Left ventricle myocardium inferior (tissue), 1 donor: ENCODE measurements around the gene DNAJB8. TPM values are rescaled to one million over a fixed set of nuclear protein-coding genes. Genes with fewer than 3 reads are reported as not detected.

Experiments
- DNase-seq: peaks from one replicate; pipeline ENCODE4 v3.0.0-alpha.2; 2020
- H3K27ac ChIP-seq: fragments of 200-600 bp; replicated peaks from 2 replicates; pipeline ENCODE4 v1.8.0; 2021
- H3K27me3 ChIP-seq: fragments of 200-600 bp; 2 replicates; pipeline ENCODE4 v1.8.0; 2021; ENCODE audit warnings: low read depth
- H3K36me3 ChIP-seq: fragments of 200-600 bp; 2 replicates; pipeline ENCODE4 v1.8.0; 2021
- H3K4me1 ChIP-seq: fragments of 200-600 bp; 2 replicates; pipeline ENCODE4 v1.8.0; 2021
- H3K4me3 ChIP-seq: fragments of 200-600 bp; 2 replicates; pipeline ENCODE4 v1.8.0; 2021; ENCODE audit warnings: mild to moderate bottlenecking, moderate library complexity
- H3K9me3 ChIP-seq: fragments of 200-600 bp; replicated peaks from 2 replicates; pipeline ENCODE4 v1.8.0; 2021
- intact Hi-C: fragments of 100-400 bp; cut with micrococcal nuclease; formaldehyde crosslinking; loops from one replicate; pipeline ENCODE4 v1.11.0; 2022
- long read RNA-seq: library from polyadenylated mRNA; unstranded; transcript quantifications from one replicate; pipeline ENCODE4 v2.0.0, GENCODE V29; 2021
- total RNA-seq: library from RNA; stranded (reverse); fragmentation: NEBNext Ultra II Directional; extraction: Animal tissue kit (Norgen Biotek cat#: 25700); gene quantifications from one replicate; pipeline ENCODE4 v1.2.1, GENCODE V29; 2021
- TF ChIP-seq, protein P1 (sequence below): fragments of 200-600 bp; IDR thresholded peaks from 2 replicates; pipeline ENCODE4 v1.8.0; 2021; ENCODE audit warnings: antibody characterized with exemption, mild to moderate bottlenecking, borderline replicate concordance
- donor health status: DM: no; HTN: yes; CAD: no; lungs with severe emphysema.

Gene DNAJB8
- total RNA-seq: not detected
- long read RNA-seq: 0 reads

DNA sequence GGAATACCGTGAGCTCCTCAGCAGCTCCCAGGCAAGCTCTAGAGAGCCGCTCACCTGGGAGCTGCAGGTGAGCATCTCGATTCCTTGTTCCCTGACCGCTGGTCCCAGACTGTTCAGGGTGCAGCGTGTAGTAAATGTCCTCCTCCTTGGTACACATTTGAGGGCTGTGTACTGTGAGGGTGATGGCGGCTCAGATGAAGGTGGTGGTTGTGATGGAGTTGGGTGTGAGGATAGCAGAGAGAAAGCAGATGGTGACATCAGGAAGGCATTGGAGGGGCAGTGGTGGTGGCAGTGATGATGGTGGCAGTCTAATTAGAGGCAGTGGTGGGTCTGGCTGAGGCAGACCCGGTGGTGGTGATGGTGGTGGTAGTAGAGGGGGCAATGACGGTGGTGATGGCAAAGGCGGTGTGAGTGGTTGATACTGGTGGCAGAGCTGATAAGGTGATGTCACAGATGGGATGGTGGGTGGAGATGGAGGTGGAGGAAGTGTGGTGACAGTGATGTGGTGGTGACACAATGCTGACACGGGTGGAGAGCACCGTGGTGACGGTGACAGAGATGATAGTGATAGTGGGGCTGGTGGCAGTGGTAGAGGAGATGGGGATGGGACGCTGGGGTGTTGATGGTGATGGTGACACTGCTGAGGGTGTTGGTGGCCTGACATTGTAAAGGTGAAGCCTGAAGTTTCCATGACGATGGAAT, at the start of gene DNAJB8:
Gene DNAJB8 (minus strand): TSS at position 51 of the 702 bp plus-strand sequence. CDS start 3,645 bp downstream, outside the sequence.
- DNase-seq: no peak
- intact Hi-C loops: no loop called here
- H3K27ac ChIP-seq: no peak within 1 kb of the TSS
- no peaks in the 10 kb centered on the region for H3K9me3 ChIP-seq
- no peak within 1 kb of the TSS for H3K4me3 ChIP-seq
- TF ChIP-seq, protein P1, sequence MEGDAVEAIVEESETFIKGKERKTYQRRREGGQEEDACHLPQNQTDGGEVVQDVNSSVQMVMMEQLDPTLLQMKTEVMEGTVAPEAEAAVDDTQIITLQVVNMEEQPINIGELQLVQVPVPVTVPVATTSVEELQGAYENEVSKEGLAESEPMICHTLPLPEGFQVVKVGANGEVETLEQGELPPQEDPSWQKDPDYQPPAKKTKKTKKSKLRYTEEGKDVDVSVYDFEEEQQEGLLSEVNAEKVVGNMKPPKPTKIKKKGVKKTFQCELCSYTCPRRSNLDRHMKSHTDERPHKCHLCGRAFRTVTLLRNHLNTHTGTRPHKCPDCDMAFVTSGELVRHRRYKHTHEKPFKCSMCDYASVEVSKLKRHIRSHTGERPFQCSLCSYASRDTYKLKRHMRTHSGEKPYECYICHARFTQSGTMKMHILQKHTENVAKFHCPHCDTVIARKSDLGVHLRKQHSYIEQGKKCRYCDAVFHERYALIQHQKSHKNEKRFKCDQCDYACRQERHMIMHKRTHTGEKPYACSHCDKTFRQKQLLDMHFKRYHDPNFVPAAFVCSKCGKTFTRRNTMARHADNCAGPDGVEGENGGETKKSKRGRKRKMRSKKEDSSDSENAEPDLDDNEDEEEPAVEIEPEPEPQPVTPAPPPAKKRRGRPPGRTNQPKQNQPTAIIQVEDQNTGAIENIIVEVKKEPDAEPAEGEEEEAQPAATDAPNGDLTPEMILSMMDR: no peak
- H3K36me3 ChIP-seq: no peaks in the 10 kb centered on the region
- peaks cover 58% of the 10 kb centered on the region for H3K27me3 ChIP-seq
- H3K4me1 ChIP-seq: peaks cover 3% of the 10 kb centered on the region

DNA sequence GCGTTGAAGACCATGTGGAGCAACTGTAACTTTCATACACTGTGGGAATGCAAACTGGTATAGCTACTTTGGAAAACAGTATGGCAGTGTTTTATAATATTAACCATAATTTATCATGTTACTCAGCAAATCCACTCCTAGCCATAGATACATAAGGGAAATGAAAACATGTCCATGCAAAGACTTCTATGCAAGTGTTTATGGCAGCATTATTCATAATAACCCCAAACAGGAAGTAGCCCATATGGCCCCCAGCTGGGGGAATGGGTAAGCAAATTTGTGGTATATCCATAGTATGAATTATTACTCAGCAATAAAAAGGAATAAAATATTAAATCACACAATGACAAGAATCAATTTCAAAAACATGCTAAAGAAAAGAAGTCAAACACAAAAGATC, 49.3 kb upstream of the DNAJB8 start:
- intact Hi-C loops: no loop called here
- Histone ChIP-seq H3K4me1 (no peaks in the 10 kb centered on the region), H3K36me3 (no peaks in the 10 kb centered on the region), H3K9me3 (peaks cover 23% of the 10 kb centered on the region), H3K4me3 (no peak overlapping the region), H3K27me3 (peaks cover 22% of the 10 kb centered on the region), H3K27ac (no peak overlapping the region)
- TF ChIP-seq, protein P1: no peak
- DNase-seq: no peak

DNA sequence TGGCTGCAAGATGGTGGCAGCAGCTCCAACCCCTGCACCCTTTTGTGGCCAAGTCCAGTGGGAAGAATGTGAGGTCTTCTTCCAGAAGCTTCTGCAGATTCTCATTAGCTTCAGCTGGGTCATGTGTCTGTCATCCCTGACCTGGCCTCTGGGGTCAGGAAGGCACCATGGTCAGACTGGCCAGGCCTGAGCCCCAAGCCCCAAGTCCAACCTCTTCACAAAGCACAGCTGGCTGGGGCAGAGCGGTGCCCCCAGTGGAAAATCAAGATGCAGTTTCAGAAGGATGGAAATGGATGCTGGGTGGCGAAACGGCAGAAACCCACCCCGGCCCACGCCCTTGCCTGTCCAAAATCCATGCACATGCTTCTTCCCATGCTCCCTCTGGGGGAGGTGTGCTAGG, 42.2 kb upstream of the DNAJB8 start:
- Histone ChIP-seq H3K36me3 (no peaks in the 10 kb centered on the region), H3K4me1 (no peaks in the 10 kb centered on the region), H3K9me3 (peaks cover 6% of the 10 kb centered on the region), H3K27me3 (peaks cover 22% of the 10 kb centered on the region), H3K4me3 (no peak overlapping the region), H3K27ac (no peak overlapping the region)
- no peak for DNase-seq
- TF ChIP-seq, protein P1: no peak
- intact Hi-C loops: loop anchor here (10.0 kb wide), 1 partner anchor 76 kb away; no protein-coding TSS in a partner anchor

DNA sequence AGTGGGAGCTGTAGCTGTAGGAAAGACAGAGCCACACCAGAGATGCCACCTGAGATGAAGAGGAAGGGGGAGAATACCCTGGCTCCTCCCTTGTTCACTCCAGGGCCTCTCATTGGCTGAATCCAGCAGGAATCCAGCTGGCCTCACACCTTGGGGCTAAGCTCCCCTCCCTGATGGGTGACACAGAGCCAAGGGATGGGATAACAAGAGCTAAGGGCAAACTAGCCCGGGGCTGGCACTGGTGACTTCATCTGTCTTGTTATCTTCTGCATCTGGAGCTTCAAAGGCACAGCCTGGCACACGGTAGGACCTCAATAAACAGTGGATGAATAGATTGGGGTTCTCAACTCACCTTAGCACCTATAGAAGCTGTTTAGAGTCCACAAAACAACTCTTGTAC, 40.1 kb upstream of the DNAJB8 start:
- H3K9me3 ChIP-seq: no peaks in the 10 kb centered on the region
- no peaks in the 10 kb centered on the region for H3K36me3 ChIP-seq
- H3K27me3 ChIP-seq: peaks cover 41% of the 10 kb centered on the region
- no peaks in the 10 kb centered on the region for H3K4me1 ChIP-seq
- TF ChIP-seq, protein P1: no peak
- intact Hi-C loops: loop anchor here (10.0 kb wide), 1 partner anchor 78 kb away; no protein-coding TSS in a partner anchor
- no peak overlapping the region for H3K4me3 ChIP-seq
- no peak for DNase-seq
- no peak overlapping the region for H3K27ac ChIP-seq

DNA sequence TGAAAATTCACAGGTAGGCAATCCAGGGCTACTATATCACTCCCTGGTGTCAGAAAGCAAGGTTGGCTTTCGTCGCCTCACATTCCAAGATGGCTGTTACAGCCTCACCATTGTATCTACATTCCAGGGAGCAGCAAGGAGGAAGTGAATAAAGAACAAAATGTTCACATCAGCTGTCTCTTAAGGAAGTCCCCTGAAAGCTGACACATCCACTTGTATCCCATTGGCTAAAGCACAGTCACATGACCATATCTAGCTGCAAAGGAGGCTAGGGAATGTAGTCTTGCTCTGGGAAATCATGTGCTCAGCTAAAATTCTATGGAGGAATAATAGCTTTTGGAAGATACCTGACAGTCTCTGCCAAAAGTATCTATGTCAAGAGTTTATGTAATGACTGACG, 39.1 kb upstream of the DNAJB8 start:
- Histone ChIP-seq H3K4me1 (no peaks in the 10 kb centered on the region), H3K9me3 (no peaks in the 10 kb centered on the region), H3K27ac (no peak overlapping the region), H3K4me3 (no peak overlapping the region), H3K36me3 (no peaks in the 10 kb centered on the region), H3K27me3 (peaks cover 48% of the 10 kb centered on the region)
- TF ChIP-seq, protein P1: no peak
- no peak for DNase-seq
- intact Hi-C loops: loop anchor here (10.0 kb wide), 1 partner anchor 79 kb away; no protein-coding TSS in a partner anchor
